Measurements from ENCODE around the gene HOXB3.

DNA sequence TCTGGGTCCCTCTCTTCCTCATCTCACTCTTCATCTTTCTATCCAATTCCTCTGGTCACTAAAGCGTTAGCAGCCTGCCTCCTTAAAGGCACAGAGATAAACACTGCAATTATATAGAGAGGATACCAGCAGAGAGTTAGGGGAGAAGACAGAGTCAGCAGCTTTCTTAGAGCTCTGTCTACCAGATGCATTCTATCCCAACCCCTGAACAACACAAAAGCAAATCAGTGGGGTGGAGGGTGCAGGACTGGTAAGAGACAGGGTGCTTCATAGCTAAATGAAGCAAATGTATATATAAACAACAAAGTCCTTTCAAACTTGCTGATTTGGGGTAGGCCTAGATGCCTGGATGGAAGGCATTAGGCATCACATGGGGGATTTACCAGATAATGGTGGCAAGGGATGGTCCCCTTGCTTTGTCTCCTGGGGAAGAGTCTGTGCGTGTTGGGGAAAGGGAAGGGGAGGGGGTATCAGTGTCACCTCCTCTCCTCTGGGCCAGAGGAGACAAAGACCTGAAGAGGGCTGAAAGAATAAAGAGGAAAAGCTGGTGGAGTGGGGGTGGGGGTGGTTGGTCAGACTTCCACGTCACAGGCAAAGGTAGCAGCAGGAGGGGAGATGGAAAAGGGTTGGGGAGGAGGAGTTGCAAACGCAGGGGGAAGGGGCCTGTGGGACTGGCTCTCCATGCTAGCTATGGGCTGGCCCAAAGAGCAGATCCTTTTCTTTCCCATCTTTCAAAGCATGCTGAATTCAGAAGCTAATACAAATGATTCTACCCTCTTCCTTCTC is 23.9 kb downstream of the HOXB3 start:
- TF ChIP-seq, protein P1, sequence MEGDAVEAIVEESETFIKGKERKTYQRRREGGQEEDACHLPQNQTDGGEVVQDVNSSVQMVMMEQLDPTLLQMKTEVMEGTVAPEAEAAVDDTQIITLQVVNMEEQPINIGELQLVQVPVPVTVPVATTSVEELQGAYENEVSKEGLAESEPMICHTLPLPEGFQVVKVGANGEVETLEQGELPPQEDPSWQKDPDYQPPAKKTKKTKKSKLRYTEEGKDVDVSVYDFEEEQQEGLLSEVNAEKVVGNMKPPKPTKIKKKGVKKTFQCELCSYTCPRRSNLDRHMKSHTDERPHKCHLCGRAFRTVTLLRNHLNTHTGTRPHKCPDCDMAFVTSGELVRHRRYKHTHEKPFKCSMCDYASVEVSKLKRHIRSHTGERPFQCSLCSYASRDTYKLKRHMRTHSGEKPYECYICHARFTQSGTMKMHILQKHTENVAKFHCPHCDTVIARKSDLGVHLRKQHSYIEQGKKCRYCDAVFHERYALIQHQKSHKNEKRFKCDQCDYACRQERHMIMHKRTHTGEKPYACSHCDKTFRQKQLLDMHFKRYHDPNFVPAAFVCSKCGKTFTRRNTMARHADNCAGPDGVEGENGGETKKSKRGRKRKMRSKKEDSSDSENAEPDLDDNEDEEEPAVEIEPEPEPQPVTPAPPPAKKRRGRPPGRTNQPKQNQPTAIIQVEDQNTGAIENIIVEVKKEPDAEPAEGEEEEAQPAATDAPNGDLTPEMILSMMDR (IDR thresholded peaks at IDR 0.05; ENCODE audit: poor library complexity, severe bottlenecking), result no peak
- no peak for TF ChIP-seq SMC3 (conservative IDR thresholded peaks at IDR 0.05; ENCODE audit: poor library complexity)
- TF ChIP-seq POLR2AphosphoS5 (IDR thresholded peaks at IDR 0.05), result no peak
- no peak for TF ChIP-seq TAF1 (IDR thresholded peaks at IDR 0.05; ENCODE audit: low read depth)
- no peak for TF ChIP-seq EP300 (conservative IDR thresholded peaks at IDR 0.05; ENCODE audit: poor library complexity, severe bottlenecking)
- no peak for TF ChIP-seq MXI1 (conservative IDR thresholded peaks at IDR 0.05; ENCODE audit: poor library complexity, severe bottlenecking)
- TF ChIP-seq EZH2 (IDR thresholded peaks at IDR 0.05; ENCODE audit: borderline replicate concordance, insufficient read depth, low read length, poor library complexity, severe bottlenecking), result no peak
- no peak for TF ChIP-seq REST (IDR thresholded peaks at IDR 0.05; ENCODE audit: borderline replicate concordance)

Data from neural cell (in vitro differentiated cells).